Measurements from ENCODE around the gene LMNB1. TPM values are rescaled to one million over a fixed set of nuclear protein-coding genes. Genes with fewer than 3 reads are reported as not detected.
"Not testable (repeated sequence)": the region's sequence is repeated elsewhere in the genome, so short reads cannot be mapped to it uniquely, and the experiment has no call there.

The LMNB1 gene, protein sequence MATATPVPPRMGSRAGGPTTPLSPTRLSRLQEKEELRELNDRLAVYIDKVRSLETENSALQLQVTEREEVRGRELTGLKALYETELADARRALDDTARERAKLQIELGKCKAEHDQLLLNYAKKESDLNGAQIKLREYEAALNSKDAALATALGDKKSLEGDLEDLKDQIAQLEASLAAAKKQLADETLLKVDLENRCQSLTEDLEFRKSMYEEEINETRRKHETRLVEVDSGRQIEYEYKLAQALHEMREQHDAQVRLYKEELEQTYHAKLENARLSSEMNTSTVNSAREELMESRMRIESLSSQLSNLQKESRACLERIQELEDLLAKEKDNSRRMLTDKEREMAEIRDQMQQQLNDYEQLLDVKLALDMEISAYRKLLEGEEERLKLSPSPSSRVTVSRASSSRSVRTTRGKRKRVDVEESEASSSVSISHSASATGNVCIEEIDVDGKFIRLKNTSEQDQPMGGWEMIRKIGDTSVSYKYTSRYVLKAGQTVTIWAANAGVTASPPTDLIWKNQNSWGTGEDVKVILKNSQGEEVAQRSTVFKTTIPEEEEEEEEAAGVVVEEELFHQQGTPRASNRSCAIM
- total RNA-seq, result 1 to 10 TPM; 1.5 to 7.5 (median 4.3) TPM
- 1 to 10 TPM in 1 of 2 donors, under 1 TPM in 1; 0.72 to 3.2 TPM for polyA plus RNA-seq

DNA sequence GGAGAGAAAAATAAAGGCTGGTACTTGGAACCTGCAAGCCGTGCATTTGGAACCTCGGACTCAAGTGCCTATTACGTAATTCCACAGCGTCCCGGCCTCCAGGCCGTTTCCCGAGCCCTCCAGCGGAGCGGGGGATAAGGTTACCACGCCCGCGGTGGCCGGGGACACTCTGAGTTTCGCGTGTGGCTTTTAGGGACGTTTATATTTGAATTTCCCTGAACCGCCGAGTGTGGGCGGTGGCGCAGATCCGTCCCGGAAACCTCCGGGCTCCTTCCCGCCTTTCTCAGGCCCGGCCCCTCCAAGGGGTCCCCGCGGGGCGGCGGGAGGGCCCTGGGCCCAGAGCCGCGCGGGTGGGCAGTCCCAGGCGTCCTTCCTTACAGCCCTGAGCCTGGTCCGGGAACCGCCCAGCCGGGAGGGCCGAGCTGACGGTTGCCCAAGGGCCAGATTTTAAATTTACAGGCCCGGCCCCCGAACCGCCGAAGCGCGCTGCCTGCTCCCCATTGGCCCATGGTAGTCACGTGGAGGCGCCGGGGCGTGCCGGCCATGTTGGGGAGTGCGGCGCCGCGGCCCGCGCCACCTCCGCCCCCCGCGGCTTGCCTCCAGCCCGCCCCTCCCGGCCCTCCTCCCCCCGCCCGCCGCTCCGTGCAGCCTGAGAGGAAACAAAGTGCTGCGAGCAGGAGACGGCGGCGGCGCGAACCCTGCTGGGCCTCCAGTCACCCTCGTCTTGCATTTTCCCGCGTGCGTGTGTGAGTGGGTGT, at the start of gene LMNB1:
Gene LMNB1, plus strand, starts transcription at position 638 of the 758 bp plus-strand sequence. CDS start 373 bp downstream, outside the sequence.
- 0 to 1% methylated on average over 57 to 73 of the region's 74 CpGs for WGBS, 2 donors
- no peaks in the 10 kb centered on the region for H3K36me3 ChIP-seq
- DNase-seq (peak; percentile 94 to 97 (median 94)), ATAC-seq (peak; percentile 89 to 94 (median 94)), FAIRE-seq (no peak)
- TF ChIP-seq, protein P1, sequence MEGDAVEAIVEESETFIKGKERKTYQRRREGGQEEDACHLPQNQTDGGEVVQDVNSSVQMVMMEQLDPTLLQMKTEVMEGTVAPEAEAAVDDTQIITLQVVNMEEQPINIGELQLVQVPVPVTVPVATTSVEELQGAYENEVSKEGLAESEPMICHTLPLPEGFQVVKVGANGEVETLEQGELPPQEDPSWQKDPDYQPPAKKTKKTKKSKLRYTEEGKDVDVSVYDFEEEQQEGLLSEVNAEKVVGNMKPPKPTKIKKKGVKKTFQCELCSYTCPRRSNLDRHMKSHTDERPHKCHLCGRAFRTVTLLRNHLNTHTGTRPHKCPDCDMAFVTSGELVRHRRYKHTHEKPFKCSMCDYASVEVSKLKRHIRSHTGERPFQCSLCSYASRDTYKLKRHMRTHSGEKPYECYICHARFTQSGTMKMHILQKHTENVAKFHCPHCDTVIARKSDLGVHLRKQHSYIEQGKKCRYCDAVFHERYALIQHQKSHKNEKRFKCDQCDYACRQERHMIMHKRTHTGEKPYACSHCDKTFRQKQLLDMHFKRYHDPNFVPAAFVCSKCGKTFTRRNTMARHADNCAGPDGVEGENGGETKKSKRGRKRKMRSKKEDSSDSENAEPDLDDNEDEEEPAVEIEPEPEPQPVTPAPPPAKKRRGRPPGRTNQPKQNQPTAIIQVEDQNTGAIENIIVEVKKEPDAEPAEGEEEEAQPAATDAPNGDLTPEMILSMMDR (IDR thresholded peaks at IDR 0.05), result no peak
- peaks cover 0 to 6% (median 4%) of the 10 kb centered on the region in 3 donors for H3K4me1 ChIP-seq
- intact Hi-C loops (cut with DNase I), result loop anchor here in 1 of 3 donors (5.0 kb wide), 1 partner anchor 94 kb away; no protein-coding TSS in a partner anchor
- H3K27me3 ChIP-seq, result no peaks in the 10 kb centered on the region
- no peaks in the 10 kb centered on the region for H3K9me3 ChIP-seq
- H3K27ac ChIP-seq, result peak within 1 kb of the TSS; percentile 90 to 97 (median 94)
- peak within 1 kb of the TSS; percentile 69 to 86 (median 79) for H3K4me3 ChIP-seq

DNA sequence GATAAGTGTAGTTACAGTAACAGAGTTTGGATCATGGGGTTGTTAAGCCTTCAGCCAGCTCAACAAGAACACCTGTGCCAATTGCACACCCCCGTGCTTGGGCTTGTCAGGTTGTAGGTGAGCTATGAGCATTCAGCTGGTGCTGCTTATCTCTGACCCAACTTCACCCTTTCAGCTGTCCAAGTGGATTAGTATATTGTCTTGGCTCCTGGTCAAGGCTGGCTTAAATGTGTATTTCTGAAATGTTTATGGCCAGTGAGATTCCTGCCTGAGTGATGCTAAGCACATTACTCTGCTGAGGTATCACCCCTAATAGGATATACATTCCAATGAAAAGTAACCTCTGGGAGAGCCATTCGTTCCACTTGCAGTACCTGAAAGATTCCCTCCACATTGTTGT, 44.2 kb upstream of the LMNB1 start:
- FAIRE-seq (no peak), DNase-seq (peak in 1 of 6 donors; percentile 9), ATAC-seq (peak in 1 of 4 donors; percentile 26)

DNA sequence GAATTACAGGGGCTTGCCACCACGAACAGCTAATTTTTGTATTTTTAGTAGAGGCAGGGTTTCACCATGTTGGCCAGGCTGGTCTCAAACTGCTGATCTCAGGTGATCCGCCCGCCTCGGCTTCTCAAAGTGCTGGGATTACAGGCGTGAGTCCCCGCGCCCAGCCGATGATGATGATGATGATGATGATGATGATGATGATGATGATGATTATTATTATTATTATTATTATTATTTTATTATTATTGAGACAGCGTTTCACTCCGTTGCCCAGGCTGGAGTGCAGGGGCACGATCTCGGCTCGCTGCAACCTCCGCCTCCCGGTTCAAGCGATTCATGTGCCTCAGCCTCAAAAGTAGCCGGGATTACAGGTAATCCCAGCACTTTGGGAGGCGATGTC, 42.4 kb upstream of the LMNB1 start:
- 86 to 93% methylated on average over 18 of the region's 18 CpGs for WGBS, 2 donors
- intact Hi-C loops (cut with DNase I); H3K4me1 ChIP-seq; H3K9me3 ChIP-seq; H3K36me3 ChIP-seq; H3K27ac ChIP-seq; ATAC-seq; H3K4me3 ChIP-seq; FAIRE-seq; H3K27me3 ChIP-seq; DNase-seq: not testable (repeated sequence)

More for the DNA sequence above, 44.2 kb upstream of the LMNB1 start:
- no peaks in the 10 kb centered on the region for H3K9me3 ChIP-seq
- no peak overlapping the region for H3K27ac ChIP-seq
- 8 to 22% methylated on average over 2 of the region's 2 CpGs for WGBS, 2 donors
- TF ChIP-seq, protein P1 (IDR thresholded peaks at IDR 0.05), result no peak
- H3K27me3 ChIP-seq, result no peaks in the 10 kb centered on the region
- intact Hi-C loops (cut with DNase I), result no loop called here
- no peaks in the 10 kb centered on the region for H3K4me1 ChIP-seq
- no peaks in the 10 kb centered on the region for H3K36me3 ChIP-seq
- H3K4me3 ChIP-seq, result no peak overlapping the region

DNA sequence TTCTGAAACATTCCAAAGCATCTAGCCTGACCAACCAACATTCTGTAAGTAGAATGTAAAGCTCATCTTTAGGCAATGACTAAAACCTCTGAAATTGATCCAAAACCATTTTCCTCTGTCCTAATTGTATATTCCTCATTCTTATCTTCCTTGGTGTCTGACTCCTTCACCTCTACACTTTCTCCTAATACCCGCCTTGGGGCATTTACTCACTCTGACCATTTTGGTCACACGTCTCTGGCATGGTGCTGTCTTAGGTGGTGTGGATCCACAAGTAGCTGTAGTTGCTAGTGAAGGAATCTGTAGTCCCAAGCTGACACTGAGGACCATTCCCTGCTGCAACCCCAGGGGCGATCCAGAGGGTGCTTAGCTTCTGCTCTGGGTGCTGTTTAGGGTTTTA, 40.8 kb upstream of the LMNB1 start:
- DNase-seq, result no peak
- 59 to 69% methylated on average over 3 of the region's 3 CpGs for WGBS, 2 donors
- ATAC-seq, result no peak
- H3K4me3 ChIP-seq, result no peak overlapping the region
- H3K9me3 ChIP-seq, result no peaks in the 10 kb centered on the region
- no peak overlapping the region for H3K27ac ChIP-seq
- TF ChIP-seq, protein P1 (IDR thresholded peaks at IDR 0.05), result no peak
- no peaks in the 10 kb centered on the region for H3K27me3 ChIP-seq
- FAIRE-seq, result no peak
- H3K36me3 ChIP-seq, result no peaks in the 10 kb centered on the region
- intact Hi-C loops (cut with DNase I), result no loop called here
- H3K4me1 ChIP-seq, result no peaks in the 10 kb centered on the region

DNA sequence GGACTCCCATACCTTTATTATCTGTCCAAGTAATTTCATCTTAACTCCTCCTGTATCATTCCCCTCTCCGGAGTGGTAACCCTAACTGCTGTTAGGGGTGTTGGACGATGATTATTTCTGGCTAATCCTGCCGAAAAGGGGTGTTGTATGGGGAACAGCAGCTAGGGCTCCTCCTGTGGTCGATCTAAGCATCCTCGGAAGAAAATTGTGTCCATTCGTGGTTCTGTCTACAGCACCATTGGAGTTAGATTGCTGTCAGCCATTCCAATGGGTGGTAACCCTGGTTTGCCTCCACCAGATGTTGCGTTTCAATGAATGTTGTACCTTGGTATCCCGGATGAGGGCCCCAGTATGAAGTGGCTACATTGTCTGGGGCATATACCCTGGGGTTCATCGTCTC, 35.6 kb upstream of the LMNB1 start:
- ATAC-seq, result no peak
- intact Hi-C loops (cut with DNase I), result no loop called here
- DNase-seq, result no peak
- Histone ChIP-seq H3K4me1 (no peaks in the 10 kb centered on the region), H3K4me3 (no peak overlapping the region), H3K9me3 (no peaks in the 10 kb centered on the region), H3K36me3 (no peaks in the 10 kb centered on the region), H3K27ac (no peak overlapping the region), H3K27me3 (no peaks in the 10 kb centered on the region)
- no peak for FAIRE-seq
- 74 to 83% methylated on average over 9 of the region's 9 CpGs for WGBS, 2 donors
- TF ChIP-seq, protein P1 (IDR thresholded peaks at IDR 0.05), result no peak
